Effector memory CD8-positive, alpha-beta T cell (primary cell): Measurements from ENCODE around the gene GABRB3.

Experiments used
- ATAC-seq: fragments of 150-1000 bp; cut with Tn5 transposase; replicated peaks from 2 replicates; pipeline ENCODE4 v1.10.0; 2021; ENCODE audit warnings: mild to moderate bottlenecking, moderate library complexity
- DNase-seq, 3 experiments: peaks; one replicate each; pipeline ENCODE4 v3.0.0; 2021
- H3K27ac Mint-ChIP-seq, 2 donors: one replicate each; pipeline ENCODE4 v1.8.0; 2022; ENCODE audit warnings: mild to moderate bottlenecking in 2 of 2, mixed read lengths in 2 of 2, moderate library complexity in 2 of 2
- H3K27me3 Mint-ChIP-seq, 2 donors: one replicate each; pipeline ENCODE4 v1.8.0; 2022; ENCODE audit warnings: mixed read lengths in 2 of 2
- H3K36me3 Mint-ChIP-seq: one replicate; pipeline ENCODE4 v1.8.0; 2022; ENCODE audit warnings: mild to moderate bottlenecking, moderate library complexity, mixed read lengths; ENCODE audit not compliant: insufficient read depth
- H3K4me1 Mint-ChIP-seq, 2 donors: one replicate each; pipeline ENCODE4 v1.8.0; 2022; ENCODE audit warnings: low read depth in 2 of 2, mixed read lengths in 2 of 2
- H3K4me3 Mint-ChIP-seq, 2 donors: one replicate each; pipeline ENCODE4 v1.8.0; 2022; ENCODE audit warnings: mild to moderate bottlenecking in 2 of 2, mixed read lengths in 2 of 2, moderate library complexity in 2 of 2
- H3K9me3 Mint-ChIP-seq, 2 donors: one replicate each; pipeline ENCODE4 v1.8.0; 2022; ENCODE audit warnings: mixed read lengths in 2 of 2

Gene GABRB3

GRCh38 chr15:26628071-26628470, 144.8 kb downstream of the GABRB3 start:
- Mint-ChIP-seq H3K4me3 (no peak overlapping the region), H3K4me1 (no peaks in the 10 kb centered on the region), H3K9me3 (peaks cover 6 to 26% of the 10 kb centered on the region in 2 donors), H3K27ac (no peak overlapping the region), H3K36me3 (peaks cover 4% of the 10 kb centered on the region), H3K27me3 (no peaks in the 10 kb centered on the region)
- DNase-seq (no peak), ATAC-seq (no peak)

DNA sequence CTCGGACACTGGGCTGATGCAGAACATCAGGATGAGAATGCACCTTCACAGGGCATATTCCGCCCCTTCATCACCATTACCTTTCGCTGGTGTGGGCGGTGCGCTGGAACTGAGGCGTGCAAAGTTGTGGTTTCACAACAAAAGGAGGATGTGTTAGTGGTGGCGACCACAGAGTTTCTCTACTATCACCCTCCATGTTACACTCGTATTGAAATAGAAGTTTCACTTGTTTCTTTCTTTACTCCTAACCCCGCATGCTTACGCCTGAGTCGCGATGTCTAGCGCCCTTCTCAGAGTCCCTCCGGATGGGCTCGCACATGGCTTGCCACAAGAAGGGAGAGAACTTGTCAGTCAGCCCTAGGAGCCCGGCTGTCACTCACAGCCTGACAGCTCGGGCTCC, 148.7 kb downstream of the GABRB3 start:
- Mint-ChIP-seq H3K4me1 (no peaks in the 10 kb centered on the region), H3K9me3 (peaks cover 10 to 34% of the 10 kb centered on the region in 2 donors), H3K4me3 (no peak overlapping the region), H3K27ac (no peak overlapping the region), H3K36me3 (peaks cover 4% of the 10 kb centered on the region), H3K27me3 (no peaks in the 10 kb centered on the region)
- ATAC-seq (no peak), DNase-seq (no peak)

- H3K4me1 Mint-ChIP-seq = no peaks in the 10 kb centered on the region
- H3K27me3 Mint-ChIP-seq = no peaks in the 10 kb centered on the region
- H3K36me3 Mint-ChIP-seq = no peaks in the 10 kb centered on the region
- DNase-seq (no peak), ATAC-seq (no peak)
- no peak overlapping the region for H3K27ac Mint-ChIP-seq
- no peak overlapping the region for H3K4me3 Mint-ChIP-seq
- H3K9me3 Mint-ChIP-seq = peaks cover 10 to 24% of the 10 kb centered on the region in 2 donors
Measured at GRCh38 chr15:26623071-26623470, 149.8 kb downstream of the GABRB3 start.

DNA sequence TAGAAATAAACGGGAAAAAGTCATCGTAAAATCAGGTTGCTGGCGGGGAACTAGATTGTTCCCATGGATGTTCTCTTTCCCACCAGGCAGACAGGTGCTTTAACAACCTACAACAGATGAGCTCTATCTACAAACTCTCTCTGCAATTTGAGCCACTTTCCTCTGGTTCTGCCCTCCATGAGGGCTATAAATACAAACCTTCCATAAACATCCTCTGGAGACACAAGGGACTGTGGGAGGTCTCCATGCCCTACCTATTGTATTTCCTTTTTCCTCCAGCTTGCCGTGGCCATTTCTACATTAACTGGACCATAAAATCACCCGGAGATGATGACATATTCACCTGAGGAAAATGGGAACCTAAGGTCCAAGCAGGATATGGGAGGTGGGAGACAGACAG, 151.1 kb downstream of the GABRB3 start:
- H3K27me3 Mint-ChIP-seq = no peaks in the 10 kb centered on the region
- no peak overlapping the region for H3K27ac Mint-ChIP-seq

DNA sequence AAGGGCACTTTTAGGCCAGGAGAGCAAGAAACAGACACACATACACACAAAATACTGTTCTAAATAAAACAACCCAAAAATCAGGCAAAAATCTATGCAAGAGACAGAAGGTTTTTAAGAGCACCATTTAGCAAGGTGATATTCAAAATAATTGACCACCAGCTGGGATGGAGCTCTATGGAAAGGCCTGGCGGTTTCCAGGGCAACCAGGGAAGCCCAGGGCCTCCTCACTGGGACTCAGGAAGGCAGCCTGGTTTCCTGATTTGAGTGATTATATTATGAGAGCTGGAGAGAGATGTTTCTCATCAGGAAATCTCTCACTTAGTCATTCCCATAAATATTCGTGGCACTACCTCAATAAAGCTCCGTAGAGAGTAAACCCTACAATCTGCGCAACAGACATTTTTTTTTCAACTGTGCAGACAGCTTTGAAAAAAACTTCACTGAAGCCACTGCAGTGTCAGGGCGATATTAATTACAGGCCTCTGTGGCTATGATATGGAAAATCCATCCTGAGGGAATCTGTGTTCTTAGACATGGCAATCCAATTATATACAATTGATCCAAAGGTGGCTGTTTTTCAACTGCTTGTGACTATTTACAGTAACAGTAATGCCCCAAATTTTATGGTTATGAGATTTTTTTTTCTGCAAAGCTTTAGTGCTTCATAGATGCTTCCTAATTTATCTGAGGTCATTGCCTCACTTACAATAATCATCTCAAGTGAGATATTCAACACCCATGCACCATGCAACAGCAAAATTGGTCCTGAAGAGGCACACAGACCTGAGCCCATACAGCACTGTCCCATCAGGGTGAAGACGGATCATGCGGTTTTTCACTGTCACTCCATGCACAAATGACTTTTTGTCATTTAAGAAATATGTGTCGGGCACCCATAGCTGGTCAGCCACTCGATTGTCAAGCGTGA, 152.1 kb downstream of the GABRB3 start:
- Mint-ChIP-seq H3K36me3 (no peaks in the 10 kb centered on the region), H3K27ac (no peak overlapping the region), H3K4me3 (no peak overlapping the region), H3K9me3 (peaks cover 6 to 8% of the 10 kb centered on the region in 2 donors), H3K4me1 (no peaks in the 10 kb centered on the region), H3K27me3 (no peaks in the 10 kb centered on the region)
- ATAC-seq (no peak), DNase-seq (no peak)

More for the DNA sequence above, 151.1 kb downstream of the GABRB3 start:
- no peak overlapping the region for H3K4me3 Mint-ChIP-seq
- DNase-seq = no peak
- no peaks in the 10 kb centered on the region for H3K36me3 Mint-ChIP-seq
- no peak for ATAC-seq
- peaks cover 7 to 15% of the 10 kb centered on the region in 2 donors for H3K9me3 Mint-ChIP-seq
- no peaks in the 10 kb centered on the region for H3K4me1 Mint-ChIP-seq

DNA sequence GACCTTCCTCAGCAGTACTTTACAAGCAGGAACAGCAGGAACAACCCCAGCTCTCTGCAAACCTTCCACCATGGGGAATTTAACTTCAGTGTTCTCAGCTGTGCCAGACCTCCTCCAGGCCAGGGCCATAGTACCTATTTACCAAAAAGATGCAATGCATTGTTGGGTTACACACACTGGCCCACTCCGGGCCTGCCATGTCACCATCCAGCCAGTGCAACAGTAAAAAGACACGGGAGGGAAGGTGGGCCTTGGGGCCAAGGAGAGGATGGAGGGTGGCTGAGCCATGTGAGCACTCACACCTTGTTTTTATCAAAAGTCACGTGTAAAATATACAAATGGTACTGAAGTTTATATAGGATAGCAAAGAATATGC, 157.0 kb downstream of the GABRB3 start:
- no peak overlapping the region for H3K4me3 Mint-ChIP-seq
- no peaks in the 10 kb centered on the region for H3K27me3 Mint-ChIP-seq
- no peaks in the 10 kb centered on the region for H3K4me1 Mint-ChIP-seq
- peaks cover 13 to 17% of the 10 kb centered on the region in 2 donors for H3K9me3 Mint-ChIP-seq
- no peaks in the 10 kb centered on the region for H3K36me3 Mint-ChIP-seq
- DNase-seq = no peak
- H3K27ac Mint-ChIP-seq = no peak overlapping the region
- ATAC-seq = no peak

DNA sequence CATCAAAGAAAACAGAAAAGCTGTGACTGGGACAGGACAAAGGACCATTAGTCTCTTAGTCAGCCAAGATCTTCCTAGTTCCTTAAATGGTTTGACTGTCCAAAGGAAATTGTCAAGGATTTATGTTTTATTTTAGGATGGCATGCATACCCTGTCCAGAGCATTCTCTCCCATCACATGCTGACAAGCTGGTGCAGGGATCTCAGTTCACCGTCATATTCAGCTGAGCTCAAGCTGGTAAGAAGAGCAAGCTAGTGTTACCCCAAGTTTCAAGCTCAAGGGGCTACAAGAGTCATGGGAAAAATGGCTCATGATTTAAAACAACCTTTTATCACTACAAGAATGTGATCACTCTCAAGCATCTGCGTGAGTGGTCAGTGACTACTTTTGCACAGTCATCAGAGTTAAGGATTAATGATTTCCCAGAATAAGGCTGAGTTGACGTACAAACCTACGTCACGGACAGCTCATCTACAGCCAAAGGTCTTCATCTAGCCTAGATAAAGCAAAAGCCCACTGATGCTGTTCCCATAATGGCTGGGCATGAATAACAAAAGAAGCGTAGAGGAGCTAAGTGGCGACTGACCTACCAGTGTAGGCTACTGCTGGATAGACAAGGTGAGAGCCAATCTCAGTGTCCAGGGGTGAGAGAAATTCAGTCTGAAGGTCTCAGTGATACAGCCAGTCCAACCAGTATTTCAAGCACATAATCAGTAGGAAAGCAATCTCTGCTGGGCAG, 157.5 kb downstream of the GABRB3 start:
- ATAC-seq (no peak), DNase-seq (no peak)
- no peak overlapping the region for H3K27ac Mint-ChIP-seq
- H3K9me3 Mint-ChIP-seq = peaks cover 12 to 17% of the 10 kb centered on the region in 2 donors
- no peaks in the 10 kb centered on the region for H3K4me1 Mint-ChIP-seq
- no peaks in the 10 kb centered on the region for H3K27me3 Mint-ChIP-seq
- H3K36me3 Mint-ChIP-seq = no peaks in the 10 kb centered on the region
- no peak overlapping the region for H3K4me3 Mint-ChIP-seq

GRCh38 chr15:26614734-26615133, 158.1 kb downstream of the GABRB3 start:
- no peaks in the 10 kb centered on the region for H3K4me1 Mint-ChIP-seq
- H3K36me3 Mint-ChIP-seq = no peaks in the 10 kb centered on the region
- no peak for DNase-seq
- no peak overlapping the region for H3K4me3 Mint-ChIP-seq
- peaks cover 8 to 13% of the 10 kb centered on the region in 2 donors for H3K9me3 Mint-ChIP-seq
- H3K27ac Mint-ChIP-seq = no peak overlapping the region
- ATAC-seq = no peak
- H3K27me3 Mint-ChIP-seq = no peaks in the 10 kb centered on the region

GRCh38 chr15:26598704-26599103, 174.2 kb downstream of the GABRB3 start:
- H3K27ac Mint-ChIP-seq = no peak overlapping the region
- DNase-seq (no peak), ATAC-seq (no peak)
- no peaks in the 10 kb centered on the region for H3K4me1 Mint-ChIP-seq
- H3K9me3 Mint-ChIP-seq = peaks cover 5 to 20% of the 10 kb centered on the region in 2 donors
- H3K27me3 Mint-ChIP-seq = no peaks in the 10 kb centered on the region
- H3K36me3 Mint-ChIP-seq = no peaks in the 10 kb centered on the region
- no peak overlapping the region for H3K4me3 Mint-ChIP-seq

GRCh38 chr15:26595611-26596010, 177.3 kb downstream of the GABRB3 start:
- Mint-ChIP-seq H3K4me3 (no peak overlapping the region), H3K27ac (no peak overlapping the region), H3K4me1 (no peaks in the 10 kb centered on the region), H3K27me3 (no peaks in the 10 kb centered on the region), H3K36me3 (no peaks in the 10 kb centered on the region), H3K9me3 (peaks cover 7 to 23% of the 10 kb centered on the region in 2 donors)
- DNase-seq (no peak), ATAC-seq (no peak)

GRCh38 chr15:26590676-26591075, 182.2 kb downstream of the GABRB3 start:
- DNase-seq = no peak
- peaks cover 10 to 22% of the 10 kb centered on the region in 2 donors for H3K9me3 Mint-ChIP-seq

DNA sequence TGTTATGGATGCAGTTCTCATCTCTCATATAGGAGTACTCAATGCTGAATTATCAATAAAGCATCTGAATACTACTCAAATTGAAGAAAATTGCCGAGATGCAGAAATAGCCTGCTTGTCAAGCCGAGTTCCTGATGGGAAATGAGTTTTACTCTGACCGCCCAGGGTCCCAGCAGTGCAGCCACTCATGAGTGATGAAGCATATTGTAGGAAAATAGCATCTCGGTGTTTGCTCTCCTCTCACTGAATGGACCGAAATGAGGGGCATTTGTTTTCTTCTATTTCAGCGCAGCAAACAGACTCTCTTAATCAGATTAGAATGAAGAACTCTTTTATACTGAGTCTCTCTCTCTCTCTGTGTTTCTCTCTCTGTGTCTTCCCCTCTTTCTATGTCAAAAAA, 190.0 kb downstream of the GABRB3 start:
- DNase-seq = no peak
- Mint-ChIP-seq H3K4me3 (no peak overlapping the region), H3K4me1 (no peaks in the 10 kb centered on the region), H3K27me3 (no peaks in the 10 kb centered on the region), H3K27ac (no peak overlapping the region), H3K9me3 (peaks cover 2 to 18% of the 10 kb centered on the region in 2 donors), H3K36me3 (no peaks in the 10 kb centered on the region)
- ATAC-seq = no peak

More at GRCh38 chr15:26590676-26591075, 182.2 kb downstream of the GABRB3 start:
- ATAC-seq = no peak
- Mint-ChIP-seq H3K4me3 (no peak overlapping the region), H3K4me1 (no peaks in the 10 kb centered on the region), H3K36me3 (no peaks in the 10 kb centered on the region), H3K27me3 (no peaks in the 10 kb centered on the region), H3K27ac (no peak overlapping the region)

DNA sequence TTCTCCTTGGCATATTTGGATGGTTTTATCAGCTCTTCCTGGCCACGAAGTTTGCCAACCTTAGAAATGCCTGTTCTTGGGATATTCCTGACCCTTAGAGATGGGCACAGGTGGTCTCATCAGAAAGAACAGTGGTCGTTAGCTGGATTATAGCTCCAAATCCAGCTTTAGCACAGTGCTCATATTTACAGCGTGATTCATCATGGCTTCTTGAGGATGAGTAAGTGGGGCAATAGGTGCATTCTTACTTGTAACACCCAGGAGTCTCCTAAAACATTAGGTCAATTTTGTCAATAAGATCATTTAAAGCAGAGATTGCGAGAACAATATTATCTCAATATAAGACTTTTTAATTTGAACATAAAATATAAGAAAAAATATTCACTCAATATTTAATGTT, 191.9 kb downstream of the GABRB3 start:
- DNase-seq (no peak), ATAC-seq (no peak)
- Mint-ChIP-seq H3K9me3 (peaks cover 3 to 19% of the 10 kb centered on the region in 2 donors), H3K27me3 (no peaks in the 10 kb centered on the region), H3K4me3 (no peak overlapping the region), H3K27ac (no peak overlapping the region), H3K4me1 (no peaks in the 10 kb centered on the region), H3K36me3 (no peaks in the 10 kb centered on the region)
